Activated CD8-positive, alpha-beta memory T cell treated with anti-CD3 and anti-CD28 coated beads, Interleukin-2, amount 50 U/mL, for 4 hours (primary cell): ENCODE measurements around the gene FKBP8.
A peak's percentile ranks its signal among the peaks of the same experiment; 100 is the strongest.

ENCODE experiments used
- DNase-seq: peaks from one replicate; pipeline ENCODE4 v3.0.0-alpha.2; 2020

Gene FKBP8

GRCh38 chr19:18520848-18521691 lies 22.3 kb downstream of the FKBP8 start:
- peak; percentile 34 for DNase-seq

GRCh38 chr19:18519962-18520847 lies 23.2 kb downstream of the FKBP8 start:
- peak; percentile 56 for DNase-seq

GRCh38 chr19:18518639-18519038 lies 24.7 kb downstream of the FKBP8 start:
- no peak for DNase-seq

GRCh38 chr19:18517606-18518005 lies 25.8 kb downstream of the FKBP8 start:
- DNase-seq, result no peak

- no peak for DNase-seq
Measured at GRCh38 chr19:18515959-18516358, 27.4 kb downstream of the FKBP8 start.

- DNase-seq, result no peak
Measured at GRCh38 chr19:18514800-18515682, 28.3 kb downstream of the FKBP8 start.

GRCh38 chr19:18513868-18514267 lies 29.5 kb downstream of the FKBP8 start:
- no peak for DNase-seq

- DNase-seq, result no peak
Measured at GRCh38 chr19:18510216-18510615, 33.2 kb downstream of the FKBP8 start.

GRCh38 chr19:18508585-18508984 lies 34.8 kb downstream of the FKBP8 start:
- DNase-seq, result no peak

- DNase-seq, result no peak
Measured at GRCh38 chr19:18507727-18508440, 35.5 kb downstream of the FKBP8 start.

GRCh38 chr19:18507021-18507726 lies 36.2 kb downstream of the FKBP8 start:
- DNase-seq, result no peak

- no peak for DNase-seq
Measured at GRCh38 chr19:18506101-18506930, 37.1 kb downstream of the FKBP8 start.

GRCh38 chr19:18504886-18505610 lies 38.3 kb downstream of the FKBP8 start:
- no peak for DNase-seq

GRCh38 chr19:18503971-18504885 lies 39.1 kb downstream of the FKBP8 start:
- no peak for DNase-seq

GRCh38 chr19:18503337-18503970 lies 39.9 kb downstream of the FKBP8 start:
- DNase-seq, result no peak

GRCh38 chr19:18502638-18503294 lies 40.6 kb downstream of the FKBP8 start:
- no peak for DNase-seq

GRCh38 chr19:18502246-18502637 lies 41.1 kb downstream of the FKBP8 start:
- no peak for DNase-seq

- no peak for DNase-seq
Measured at GRCh38 chr19:18501832-18502231, 41.5 kb downstream of the FKBP8 start.
